Glutamatergic neuron (in vitro differentiated cells): Measurements from ENCODE around the gene PRIM2. TPM values are rescaled to one million over a fixed set of nuclear protein-coding genes. Genes with fewer than 3 reads are reported as not detected.

Experiments used
- DNase-seq: peaks from one replicate; pipeline ENCODE4 v3.0.0; 2022
- H3K27ac Mint-ChIP-seq: one replicate; pipeline ENCODE4 v1.8.0; 2020; ENCODE audit warnings: mild to moderate bottlenecking, mixed read lengths, inconsistent platforms; ENCODE audit not compliant: unreplicated experiment
- H3K27me3 Mint-ChIP-seq: one replicate; pipeline ENCODE4 v1.8.0; 2020; ENCODE audit warnings: mild to moderate bottlenecking, moderate library complexity, mixed read lengths, inconsistent platforms; ENCODE audit not compliant: unreplicated experiment
- H3K36me3 Mint-ChIP-seq: one replicate; pipeline ENCODE4 v1.8.0; 2020; ENCODE audit warnings: mild to moderate bottlenecking, mixed read lengths, inconsistent platforms; ENCODE audit not compliant: unreplicated experiment
- H3K4me1 Mint-ChIP-seq: one replicate; pipeline ENCODE4 v1.8.0; 2020; ENCODE audit warnings: mild to moderate bottlenecking, low read depth, mixed read lengths, inconsistent platforms; ENCODE audit not compliant: unreplicated experiment
- H3K4me3 Mint-ChIP-seq: one replicate; pipeline ENCODE4 v1.8.0; 2020; ENCODE audit warnings: mild to moderate bottlenecking, mixed read lengths, inconsistent platforms; ENCODE audit not compliant: unreplicated experiment
- H3K9me3 Mint-ChIP-seq: one replicate; pipeline ENCODE4 v1.8.0; 2020; ENCODE audit warnings: mild to moderate bottlenecking, moderate library complexity, mixed read lengths, inconsistent platforms; ENCODE audit not compliant: unreplicated experiment
- total RNA-seq: library from RNA; stranded (reverse); fragmentation: NEBNext Ultra II Directional; extraction: Animal tissue kit (Norgen Biotek cat#: 25700); gene quantifications from one replicate; pipeline ENCODE4 v1.2.1, GENCODE V29; 2021; ENCODE audit not compliant: unreplicated experiment
- TF ChIP-seq, protein P1 (sequence below): fragments of 200-600 bp; sonication (generic); IDR thresholded peaks from one replicate; pipeline ENCODE4 v1.5.0; 2021; ENCODE audit not compliant: partially characterized antibody, unreplicated experiment

PRIM2 gene
- total RNA-seq, 1 donor from 2014 or later = 15.3 TPM

- peaks cover 4% of the 10 kb centered on the region for H3K9me3 Mint-ChIP-seq
- H3K4me1 Mint-ChIP-seq = peaks cover 2% of the 10 kb centered on the region
- no peaks in the 10 kb centered on the region for H3K27me3 Mint-ChIP-seq
- TF ChIP-seq, protein P1, sequence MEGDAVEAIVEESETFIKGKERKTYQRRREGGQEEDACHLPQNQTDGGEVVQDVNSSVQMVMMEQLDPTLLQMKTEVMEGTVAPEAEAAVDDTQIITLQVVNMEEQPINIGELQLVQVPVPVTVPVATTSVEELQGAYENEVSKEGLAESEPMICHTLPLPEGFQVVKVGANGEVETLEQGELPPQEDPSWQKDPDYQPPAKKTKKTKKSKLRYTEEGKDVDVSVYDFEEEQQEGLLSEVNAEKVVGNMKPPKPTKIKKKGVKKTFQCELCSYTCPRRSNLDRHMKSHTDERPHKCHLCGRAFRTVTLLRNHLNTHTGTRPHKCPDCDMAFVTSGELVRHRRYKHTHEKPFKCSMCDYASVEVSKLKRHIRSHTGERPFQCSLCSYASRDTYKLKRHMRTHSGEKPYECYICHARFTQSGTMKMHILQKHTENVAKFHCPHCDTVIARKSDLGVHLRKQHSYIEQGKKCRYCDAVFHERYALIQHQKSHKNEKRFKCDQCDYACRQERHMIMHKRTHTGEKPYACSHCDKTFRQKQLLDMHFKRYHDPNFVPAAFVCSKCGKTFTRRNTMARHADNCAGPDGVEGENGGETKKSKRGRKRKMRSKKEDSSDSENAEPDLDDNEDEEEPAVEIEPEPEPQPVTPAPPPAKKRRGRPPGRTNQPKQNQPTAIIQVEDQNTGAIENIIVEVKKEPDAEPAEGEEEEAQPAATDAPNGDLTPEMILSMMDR = no peak
- H3K27ac Mint-ChIP-seq = no peak overlapping the region
- DNase-seq = no peak
- H3K36me3 Mint-ChIP-seq = no peaks in the 10 kb centered on the region
- H3K4me3 Mint-ChIP-seq = no peak overlapping the region
These were observed 22.5 kb upstream of the PRIM2 start for GRCh38 chr6:57294862-57295445.

GRCh38 chr6:57297505-57297904 lies 19.9 kb upstream of the PRIM2 start:
- no peak for DNase-seq
- peaks cover 1% of the 10 kb centered on the region for H3K9me3 Mint-ChIP-seq
- H3K27me3 Mint-ChIP-seq = no peaks in the 10 kb centered on the region
- no peak overlapping the region for H3K4me3 Mint-ChIP-seq
- H3K36me3 Mint-ChIP-seq = no peaks in the 10 kb centered on the region
- H3K4me1 Mint-ChIP-seq = peaks cover 2% of the 10 kb centered on the region
- no peak overlapping the region for H3K27ac Mint-ChIP-seq
- TF ChIP-seq, protein P1 = no peak

DNA sequence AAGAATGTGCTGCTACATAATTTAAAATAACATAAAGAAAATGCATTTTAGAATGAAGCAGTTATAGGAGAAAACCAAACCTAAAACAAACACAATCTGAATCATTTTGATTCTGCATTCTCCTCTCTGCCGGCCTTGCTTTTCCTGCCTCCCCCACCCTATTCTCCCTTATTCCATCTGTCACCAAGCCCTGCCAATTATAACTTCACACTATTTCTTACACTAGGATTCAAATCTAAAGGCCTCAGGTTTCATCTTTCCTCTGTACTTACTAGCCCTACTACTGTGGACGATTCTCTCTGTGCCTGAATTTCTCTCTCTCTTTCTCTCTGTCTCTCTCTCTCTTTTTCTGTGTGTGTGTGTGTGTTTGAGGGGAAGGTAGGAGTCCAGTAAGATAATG lies 18.7 kb upstream of the PRIM2 start:
- H3K9me3 Mint-ChIP-seq = peaks cover 1% of the 10 kb centered on the region
- no peak overlapping the region for H3K4me3 Mint-ChIP-seq
- H3K27me3 Mint-ChIP-seq = no peaks in the 10 kb centered on the region
- no peaks in the 10 kb centered on the region for H3K36me3 Mint-ChIP-seq
- DNase-seq = no peak
- no peak overlapping the region for H3K27ac Mint-ChIP-seq
- TF ChIP-seq, protein P1 = no peak
- H3K4me1 Mint-ChIP-seq = peaks cover 2% of the 10 kb centered on the region

- no peak for DNase-seq
- no peak overlapping the region for H3K4me3 Mint-ChIP-seq
- peaks cover 1% of the 10 kb centered on the region for H3K9me3 Mint-ChIP-seq
- TF ChIP-seq, protein P1 = no peak
- no peaks in the 10 kb centered on the region for H3K27me3 Mint-ChIP-seq
- no peaks in the 10 kb centered on the region for H3K36me3 Mint-ChIP-seq
- H3K27ac Mint-ChIP-seq = no peak overlapping the region
- H3K4me1 Mint-ChIP-seq = peaks cover 2% of the 10 kb centered on the region
These were observed 15.7 kb upstream of the PRIM2 start for GRCh38 chr6:57301757-57302156.

DNA sequence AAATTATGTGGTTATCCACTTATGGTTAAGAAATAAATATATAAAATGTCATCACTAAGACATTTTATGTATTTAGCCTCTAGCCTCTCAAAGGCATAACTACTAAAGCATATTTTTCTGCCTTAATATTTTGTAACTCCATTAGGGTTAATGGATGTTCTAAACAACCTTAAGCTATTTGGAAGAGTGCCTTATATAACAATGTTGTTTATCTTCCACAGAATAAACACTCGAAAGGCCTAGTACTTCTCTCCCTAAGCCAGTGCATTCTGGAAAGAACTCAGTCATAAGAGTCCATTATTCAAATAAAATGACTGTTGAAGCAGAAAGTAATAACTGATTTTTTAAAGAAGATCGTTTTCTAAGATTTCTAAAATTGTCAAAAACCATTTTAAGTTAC lies 15.0 kb upstream of the PRIM2 start:
- DNase-seq = no peak
- Mint-ChIP-seq H3K27ac (no peak overlapping the region), H3K27me3 (no peaks in the 10 kb centered on the region), H3K36me3 (no peaks in the 10 kb centered on the region), H3K9me3 (peaks cover 1% of the 10 kb centered on the region), H3K4me1 (peaks cover 2% of the 10 kb centered on the region), H3K4me3 (no peak overlapping the region)
- TF ChIP-seq, protein P1 = no peak
